Vagina (tissue), 2 donors: ENCODE results near the gene MEP1B.

Experiments used
- CTCF ChIP-seq, 3 experiments: fragments of 450-650 bp in 2 of 3; fragments of 200-600 bp in 1 of 3; sonication (generic) in 1 of 3; IDR thresholded peaks; one replicate each; pipeline ENCODE4 v1.5.1; 2017 to 2019; ENCODE audit warnings: antibody characterized with exemption in 3 of 3, mild to moderate bottlenecking in 2 of 3, moderate library complexity in 2 of 3
- POLR2AphosphoS5 ChIP-seq, 2 donors: sonication (generic); formaldehyde crosslinking; IDR thresholded peaks; one replicate each; pipeline ENCODE4 v1.9.0; 2017; ENCODE audit warnings: antibody characterized with exemption in 2 of 2, mild to moderate bottlenecking in 2 of 2, low read depth in 1 of 2; ENCODE audit not compliant: insufficient read depth in 1 of 2

- no peak for TF ChIP-seq CTCF (IDR thresholded peaks at IDR 0.05)
- TF ChIP-seq POLR2AphosphoS5 (IDR thresholded peaks at IDR 0.05; ENCODE audit: insufficient read depth in 1 of 2, low read depth in 1 of 2), result no peak
Observed at GRCh38 chr18:32267463-32267862, 77.6 kb downstream of the MEP1B start.
